IMR-90 (cell line): ENCODE results near the gene MET. TPM values are rescaled to one million over a fixed set of nuclear protein-coding genes. Genes with fewer than 3 reads are reported as not detected.
A peak's percentile ranks its signal among the peaks of the same experiment; 100 is the strongest.

ENCODE experiments used
- ATAC-seq: fragments of 200-7000 bp; cut with Tn5 transposase; 2 replicates; pipeline ENCODE4 v1.9.1; 2020; ENCODE audit warnings: low read depth, mild to moderate bottlenecking, moderate library complexity
- BruUV-seq: library from RNA; stranded (reverse); fragments of 400-500 nt; replicated peaks from 2 replicates; lab custom pipeline; 2021; lab: Mats Ljungman, UMichigan
- CTCF ChIA-PET: fragments of 300-600 bp; formaldehyde crosslinking; extraction: SDS; loops from one replicate; lab custom pipeline; 2021; ENCODE audit warnings: antibody characterized with exemption; lab: Yijun Ruan, JAX
- POLR2A ChIA-PET: fragments of 300-600 bp; sonication (Branson Sonifier 250); formaldehyde crosslinking; loops from one replicate; lab custom pipeline; 2022; ENCODE audit warnings: antibody characterized with exemption; ENCODE audit not compliant: unreplicated experiment; lab: Charles Lee
- DNase-seq: peaks from one replicate; pipeline ENCODE4 v3.0.0; 2013
- H2AFZ ChIP-seq: replicated peaks from 2 replicates; pipeline ENCODE3; 2013; ENCODE audit warnings: low read length, mild to moderate bottlenecking; ENCODE audit not compliant: poor library complexity
- H2AK5ac ChIP-seq: 2 replicates; pipeline ENCODE4 v1.6.1; 2013; ENCODE audit warnings: low read depth, low read length, inconsistent platforms
- H2AK9ac ChIP-seq: replicated peaks from 2 replicates; pipeline ENCODE3; 2013; ENCODE audit warnings: mild to moderate bottlenecking, low read depth, low read length, moderate library complexity; ENCODE audit not compliant: poor library complexity
- H2BK120ac ChIP-seq: 2 replicates; pipeline ENCODE4 v1.6.1; 2013; ENCODE audit warnings: low read depth, low read length, inconsistent platforms
- H2BK15ac ChIP-seq: 3 replicates; pipeline ENCODE4 v1.6.1; 2013; ENCODE audit warnings: low read depth, low read length, inconsistent platforms
- H2BK20ac ChIP-seq: 2 replicates; pipeline ENCODE4 v1.6.1; 2013; ENCODE audit warnings: low read depth, mild to moderate bottlenecking, inconsistent platforms, low read length, moderate library complexity
- H2BK5ac ChIP-seq: 2 replicates; pipeline ENCODE4 v1.6.1; 2013; ENCODE audit warnings: mild to moderate bottlenecking, low read depth, low read length, inconsistent platforms; ENCODE audit not compliant: poor library complexity, severe bottlenecking
- H3K14ac ChIP-seq: replicated peaks from 2 replicates; pipeline ENCODE4 v1.6.1; 2013; ENCODE audit warnings: low read depth, low read length, inconsistent platforms
- H3K18ac ChIP-seq: 2 replicates; pipeline ENCODE4 v1.6.1; 2013; ENCODE audit warnings: low read depth, low read length, control low read depth
- H3K23ac ChIP-seq: 2 replicates; pipeline ENCODE4 v1.6.1; 2013; ENCODE audit warnings: low read depth, low read length, inconsistent platforms
- H3K27ac ChIP-seq: 2 replicates; pipeline ENCODE4 v1.5.1; 2013; ENCODE audit warnings: mild to moderate bottlenecking, control low read depth, low read length; ENCODE audit not compliant: insufficient read depth
- H3K27me3 ChIP-seq: 2 replicates; pipeline ENCODE4 v1.6.1; 2013; ENCODE audit warnings: low read length; ENCODE audit not compliant: control insufficient read depth, insufficient read depth
- H3K36me3 ChIP-seq: 2 replicates; pipeline ENCODE4 v1.6.1; 2013; ENCODE audit warnings: low read length, mixed read lengths; ENCODE audit not compliant: control insufficient read depth, insufficient read depth
- H3K4ac ChIP-seq: 2 replicates; pipeline ENCODE4 v1.6.1; 2013; ENCODE audit warnings: low read depth, low read length, inconsistent platforms
- H3K4me1 ChIP-seq: 2 replicates; pipeline ENCODE4 v1.6.1; 2013; ENCODE audit warnings: low read length, mixed read lengths; ENCODE audit not compliant: control insufficient read depth, insufficient read depth
- H3K4me2 ChIP-seq: 2 replicates; pipeline ENCODE4 v1.6.1; 2013; ENCODE audit warnings: low read depth, mild to moderate bottlenecking, control low read depth, low read length, moderate library complexity
- H3K4me3 ChIP-seq: 2 replicates; pipeline ENCODE4 v1.5.1; 2013; ENCODE audit warnings: low read depth, mild to moderate bottlenecking, control low read depth, low read length, moderate library complexity; ENCODE audit not compliant: insufficient read depth
- H3K56ac ChIP-seq: 2 replicates; pipeline ENCODE4 v1.6.1; 2013; ENCODE audit warnings: low read length, inconsistent platforms; ENCODE audit not compliant: insufficient read depth; ENCODE audit errors: extremely low read depth
- H3K79me1 ChIP-seq, 2 experiments: 2 replicates each; pipeline ENCODE4 v1.6.1; 2013; ENCODE audit warnings: low read length in 2 of 2, inconsistent platforms in 1 of 2, low read depth in 1 of 2
- H3K9ac ChIP-seq: 2 replicates; pipeline ENCODE4 v1.6.1; 2013; ENCODE audit warnings: low read depth, low read length, control low read depth
- H3K9me1 ChIP-seq: 2 replicates; pipeline ENCODE4 v1.6.1; 2013; ENCODE audit warnings: low read length, inconsistent platforms; ENCODE audit not compliant: insufficient read depth
- H3K9me3 ChIP-seq: 2 replicates; pipeline ENCODE4 v1.6.1; 2013; ENCODE audit warnings: low read length; ENCODE audit not compliant: control insufficient read depth, insufficient read depth
- H4K20me1 ChIP-seq: 2 replicates; pipeline ENCODE4 v1.6.1; 2013; ENCODE audit warnings: low read length, inconsistent platforms; ENCODE audit not compliant: insufficient read depth
- H4K5ac ChIP-seq: 2 replicates; pipeline ENCODE4 v1.6.1; 2013; ENCODE audit warnings: mild to moderate bottlenecking, low read depth, low read length, control low read depth
- H4K8ac ChIP-seq, 2 experiments: 2 replicates each; pipeline ENCODE4 v1.6.1; 2013; ENCODE audit warnings: low read depth in 2 of 2, low read length in 2 of 2, control low read depth in 1 of 2, inconsistent platforms in 1 of 2
- H4K91ac ChIP-seq: 2 replicates; pipeline ENCODE4 v1.6.1; 2013; ENCODE audit warnings: low read depth, low read length, inconsistent platforms; ENCODE audit not compliant: insufficient read depth
- BHLHE40 ChIP-seq: fragments of 150-350 bp; IDR thresholded peaks from 2 replicates; pipeline ENCODE4 v1.6.1; 2016; ENCODE audit warnings: mild to moderate bottlenecking, low read depth, low read length
- CEBPB ChIP-seq: IDR thresholded peaks from 2 replicates; pipeline ENCODE4 v1.6.1; 2012; ENCODE audit warnings: low read depth, low read length, improper control_type of control experiment
- CTCF ChIP-seq: conservative IDR thresholded peaks from 2 replicates; pipeline ENCODE4 v1.5.1; 2012; ENCODE audit warnings: mild to moderate bottlenecking, low read depth, low read length, improper control_type of control experiment
- FOS ChIP-seq: fragments of 150-350 bp; IDR thresholded peaks from 2 replicates; pipeline ENCODE4 v1.6.1; 2016; ENCODE audit warnings: low read depth, low read length
- MAZ ChIP-seq: IDR thresholded peaks from 2 replicates; pipeline ENCODE4 v1.6.1; 2012; ENCODE audit warnings: low read depth, mild to moderate bottlenecking, low read length, improper control_type of control experiment, moderate library complexity, borderline replicate concordance
- RAD21 ChIP-seq: IDR thresholded peaks from 2 replicates; pipeline ENCODE4 v1.6.1; 2012; ENCODE audit warnings: low read length, improper control_type of control experiment
- SMC3 ChIP-seq: fragments of 150-350 bp; IDR thresholded peaks from 2 replicates; pipeline ENCODE4 v1.6.1; 2016; ENCODE audit warnings: low read depth, mild to moderate bottlenecking, antibody characterized with exemption, low read length, moderate library complexity
- USF2 ChIP-seq: fragments of 150-350 bp; IDR thresholded peaks from 2 replicates; pipeline ENCODE4 v1.6.1; 2017; ENCODE audit warnings: mild to moderate bottlenecking, antibody characterized with exemption, low read length, low read depth
- WGBS, 2 experiments: methylation state at CpG; one replicate each; pipeline versions ENCODE4 v1.1.5 to v1.1.7; 2013; ENCODE audit warnings: missing lambda C conversion rate in 2 of 2; ENCODE audit not compliant: insufficient read length in 1 of 2; ENCODE audit errors: extremely low coverage in 2 of 2; 5-methylcytosine and 5-hydroxymethylcytosine counted together
- dilution Hi-C: fragments of 300-500 bp; cut with HindIII; formaldehyde crosslinking; loops from one replicate; pipeline ENCODE4 v1.14.3; 2018; ENCODE audit warnings: low sequenced_read_pairs; ENCODE audit not compliant: unreplicated experiment
- in situ Hi-C: fragments of 300-500 bp; cut with MboI; formaldehyde crosslinking; loops from 3 replicates; pipeline ENCODE4 v1.14.3; 2019; ENCODE audit warnings: low sequenced_read_pairs, inconsistent platforms, mixed read lengths
- intact Hi-C: fragments of 100-400 bp; cut with micrococcal nuclease; formaldehyde crosslinking; loops from 2 replicates; pipeline ENCODE4 v1.10.0; 2022
- polyA plus RNA-seq, 3 experiments: library from polyadenylated mRNA; depleted of rRNA; stranded (reverse); fragments of >200 nt; gene quantifications; 2 replicates each; pipeline ENCODE4 v1.2.3, GENCODE V29; 2012; ENCODE audit warnings: low replicate concordance in 1 of 3
- total RNA-seq: library from RNA; depleted of rRNA; stranded (reverse); fragments of >200 nt; gene quantifications from 2 replicates; pipeline ENCODE4 v1.2.3, GENCODE V29; 2012

Gene MET
- total and polyA plus RNA-seq, 2 of the 4 experiments (the other 2 are of a cell fraction), result 15.0 to 84.6 TPM

GRCh38 chr7:116802746-116803152 is 130.8 kb downstream of the MET start:
- Histone ChIP-seq H3K18ac (peak overlapping the region; percentile 91), H4K8ac (peak overlapping the region in 1 of 2 experiments; percentile 68; a peak in 2 of 4 replicates), H3K27ac (peak overlapping the region; percentile 64), H3K36me3 (no peaks in the 10 kb centered on the region), H3K14ac (peak overlapping the region; percentile 28), H4K5ac (peak overlapping the region; percentile 77; the same call in 1 of the 2 replicates), H4K20me1 (no peaks in the 10 kb centered on the region), H3K79me1 (no peaks in the 10 kb centered on the region), H3K23ac (peak overlapping the region; percentile 8; the same call in 1 of the 2 replicates), H2AFZ (peak overlapping the region; percentile 1), H3K4me2 (peak overlapping the region; percentile 73; the same call in 1 of the 2 replicates), H3K9ac (no peak overlapping the region), H3K4ac (peak overlapping the region; percentile 51), H2BK20ac (peak overlapping the region; percentile 69), H3K9me3 (no peaks in the 10 kb centered on the region), H3K27me3 (no peaks in the 10 kb centered on the region), H2AK9ac (no peak overlapping the region), H2BK15ac (peak overlapping the region; percentile 49; the same call in 1 of the 3 replicates), H2BK120ac (peak overlapping the region; percentile 68), H2BK5ac (peak overlapping the region; percentile 88), H3K4me3 (no peak overlapping the region), H2AK5ac (peak overlapping the region; percentile 3; the same call in 1 of the 2 replicates), H3K56ac (peak overlapping the region; percentile 34; the same call in 1 of the 2 replicates), H3K4me1 (peaks cover 17% of the 10 kb centered on the region), H3K9me1 (peaks cover 13% of the 10 kb centered on the region), H4K91ac (peak overlapping the region; percentile 86)
- DNase-seq (peak; percentile 80), ATAC-seq (peak; percentile 52)
- WGBS, 2 experiments, result no CpG with 5 or more reads among the region's 5 CpGs
- no TSS peak for BruUV-seq
- dilution Hi-C loops (no loop called here), intact Hi-C loops (loop anchor here (2.0 kb wide), 1 partner anchor 20 kb away; no protein-coding TSS in a partner anchor), in situ Hi-C loops (no loop called here)
- POLR2A ChIA-PET, result no interaction called here
- CTCF ChIA-PET, result interaction anchor here (0.6 to 1.3 kb wide), 4 partner anchors 13 to 401 kb away, joined by 3 to 4 read pairs (median 4); no protein-coding TSS in a partner anchor
- TF ChIP-seq SMC3, result peak; percentile 39
- TF ChIP-seq BHLHE40, result no peak
- TF ChIP-seq RAD21, result peak; percentile 56
- TF ChIP-seq CEBPB, result peak; percentile 22; the same call in 1 of the 2 replicates
- TF ChIP-seq FOS, result no peak
- peak; percentile 31; the same call in 1 of the 2 replicates for TF ChIP-seq MAZ
- TF ChIP-seq USF2, result peak; percentile 97
- peak; percentile 61 for TF ChIP-seq CTCF
